ENCODE results near the gene ANKRD63.

Gene ANKRD63

GRCh38 chr15:40272485-40273056 lies 10.3 kb downstream of the ANKRD63 start:
- Histone ChIP-seq H3K4me3 (ENCODE audit: severe bottlenecking) (no peak overlapping the region), H3K27ac (ENCODE audit: poor library complexity, severe bottlenecking) (no peak overlapping the region), H3K27me3 (ENCODE audit: insufficient read depth, poor library complexity, severe bottlenecking) (no peaks in the 10 kb centered on the region), H3K9me3 (ENCODE audit: severe bottlenecking) (no peaks in the 10 kb centered on the region), H3K36me3 (ENCODE audit: low read depth) (0 out of 2 replicates have a peak, but pooled peaks cover 3% of the 10 kb centered on the region), H3K4me1 (ENCODE audit: insufficient read depth, poor library complexity, severe bottlenecking) (no peaks in the 10 kb centered on the region)
- ATAC-seq (ENCODE audit: low read depth) (peak; percentile 63), DNase-seq (ENCODE audit: low spot score) (no peak)
- TF ChIP-seq CTCF (IDR thresholded peaks at IDR 0.05; ENCODE audit: poor library complexity, severe bottlenecking): peak; percentile 70

GRCh38 chr15:40271685-40272484 lies 11.0 kb downstream of the ANKRD63 start:
- H3K27ac ChIP-seq (ENCODE audit: poor library complexity, severe bottlenecking): no peak overlapping the region
- no peak for DNase-seq (ENCODE audit: low spot score)
- peaks cover 4% of the 10 kb centered on the region for H3K4me1 ChIP-seq (ENCODE audit: insufficient read depth, poor library complexity, severe bottlenecking)
- no peak for TF ChIP-seq CTCF (IDR thresholded peaks at IDR 0.05; ENCODE audit: poor library complexity, severe bottlenecking)
- no peaks in the 10 kb centered on the region for H3K9me3 ChIP-seq (ENCODE audit: severe bottlenecking)
- no peak for ATAC-seq (ENCODE audit: low read depth)
- H3K36me3 ChIP-seq (ENCODE audit: low read depth): 0 out of 2 replicates have a peak, but pooled peaks cover 3% of the 10 kb centered on the region
- no peak overlapping the region for H3K4me3 ChIP-seq (ENCODE audit: severe bottlenecking)
- no peaks in the 10 kb centered on the region for H3K27me3 ChIP-seq (ENCODE audit: insufficient read depth, poor library complexity, severe bottlenecking)

GRCh38 chr15:40270246-40270995 lies 12.4 kb downstream of the ANKRD63 start:
- H3K27ac ChIP-seq (ENCODE audit: poor library complexity, severe bottlenecking): no peak overlapping the region
- no peak for TF ChIP-seq CTCF (IDR thresholded peaks at IDR 0.05; ENCODE audit: poor library complexity, severe bottlenecking)
- 0 out of 2 replicates have a peak, but pooled peaks cover 3% of the 10 kb centered on the region for H3K36me3 ChIP-seq (ENCODE audit: low read depth)
- peaks cover 8% of the 10 kb centered on the region for H3K4me1 ChIP-seq (ENCODE audit: insufficient read depth, poor library complexity, severe bottlenecking)
- DNase-seq (ENCODE audit: low spot score) (no peak), ATAC-seq (ENCODE audit: low read depth) (no peak)
- H3K9me3 ChIP-seq (ENCODE audit: severe bottlenecking): no peaks in the 10 kb centered on the region
- H3K27me3 ChIP-seq (ENCODE audit: insufficient read depth, poor library complexity, severe bottlenecking): no peaks in the 10 kb centered on the region
- H3K4me3 ChIP-seq (ENCODE audit: severe bottlenecking): no peak overlapping the region

- ATAC-seq (ENCODE audit: low read depth) (no peak), DNase-seq (ENCODE audit: low spot score) (no peak)
- no peak overlapping the region for H3K27ac ChIP-seq (ENCODE audit: poor library complexity, severe bottlenecking)
- no peaks in the 10 kb centered on the region for H3K27me3 ChIP-seq (ENCODE audit: insufficient read depth, poor library complexity, severe bottlenecking)
- H3K4me3 ChIP-seq (ENCODE audit: severe bottlenecking): no peak overlapping the region
- peaks cover 3% of the 10 kb centered on the region; the same call in 1 of the 2 replicates for H3K36me3 ChIP-seq (ENCODE audit: low read depth)
- no peak for TF ChIP-seq CTCF (IDR thresholded peaks at IDR 0.05; ENCODE audit: poor library complexity, severe bottlenecking)
- no peaks in the 10 kb centered on the region for H3K9me3 ChIP-seq (ENCODE audit: severe bottlenecking)
- H3K4me1 ChIP-seq (ENCODE audit: insufficient read depth, poor library complexity, severe bottlenecking): peaks cover 8% of the 10 kb centered on the region
These were observed 13.3 kb downstream of the ANKRD63 start for GRCh38 chr15:40269604-40270003.
